ENCODE measurements around the gene CMIP. TPM values are rescaled to one million over a fixed set of nuclear protein-coding genes. Genes with fewer than 3 reads are reported as not detected.
A peak's percentile ranks its signal among the peaks of the same experiment; 100 is the strongest.

Gene CMIP
- polyA plus RNA-seq, 3 donors = 0.85 to 61.9 (median 0.93) TPM

DNA sequence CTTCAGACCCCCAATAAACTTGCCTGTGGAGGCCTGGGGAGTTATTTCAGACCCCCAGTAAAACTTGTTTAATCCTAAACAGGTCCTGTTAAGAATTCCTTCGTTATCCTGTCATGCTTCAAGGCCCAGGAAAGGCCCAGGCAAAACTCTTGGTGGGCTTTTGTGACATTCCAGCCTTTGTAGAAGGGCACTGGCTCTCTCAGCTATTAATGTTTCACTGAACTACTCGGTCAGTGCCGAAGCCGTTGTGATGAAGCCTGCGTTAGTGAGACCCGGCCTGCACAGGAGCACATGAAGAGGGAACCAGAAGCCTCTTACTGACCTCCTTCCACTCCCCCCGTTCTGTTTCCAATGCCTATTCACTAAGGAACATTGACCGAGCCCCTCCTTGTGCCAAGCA lies 287.0 kb downstream of the CMIP start:
- Histone ChIP-seq H3K27ac (ENCODE audit: low read depth in 1 of 2, low read length in 2 of 2) (no peak overlapping the region), H4K20me1 (ENCODE audit: insufficient read depth, low read length) (no peaks in the 10 kb centered on the region), H3K27me3 (ENCODE audit: control insufficient read depth in 2 of 2, insufficient read depth in 2 of 2, low read length in 2 of 2) (peaks cover 0 to 5% of the 10 kb centered on the region in 2 donors), H3K4me1 (ENCODE audit: control insufficient read depth in 1 of 2, insufficient read depth in 2 of 2, low read length in 2 of 2) (peaks cover 10 to 14% of the 10 kb centered on the region in 2 donors), H3K9ac (ENCODE audit: insufficient read depth, low read length, poor library complexity, severe bottlenecking) (no peak overlapping the region), H3K79me2 (ENCODE audit: insufficient read depth, low read length) (no peaks in the 10 kb centered on the region), H3K9me3 (replicated peaks in 1 of 2; ENCODE audit: control insufficient read depth in 1 of 2, insufficient read depth in 1 of 2, low read length in 2 of 2) (peaks cover 0 to 3% of the 10 kb centered on the region in 2 donors), H3K4me3 (replicated peaks in 1 of 3; ENCODE audit: low read depth in 2 of 3, low read length in 3 of 3) (no peak overlapping the region), H2AFZ (ENCODE audit: insufficient read depth, low read depth, low read length, poor library complexity, severe bottlenecking) (no peak overlapping the region), H3K4me2 (replicated peaks; ENCODE audit: extremely low read depth, low read length, poor library complexity, severe bottlenecking) (no peak overlapping the region), H3K36me3 (replicated peaks in 1 of 2; ENCODE audit: control insufficient read depth in 1 of 2, insufficient read depth in 2 of 2, low read length in 2 of 2) (no peaks in the 10 kb centered on the region)
- 94% methylated on average over 6 of the region's 8 CpGs for WGBS (ENCODE audit: insufficient coverage)
- no peak overlapping the region for H3K27ac Mint-ChIP-seq
- no peak for TF ChIP-seq CTCF (IDR thresholded peaks at IDR 0.05)
- peaks cover 4 to 19% (median 15%) of the 10 kb centered on the region in 3 donors for H3K27me3 Mint-ChIP-seq (ENCODE audit: low read depth in 3 of 3)
- H3K4me1 Mint-ChIP-seq = peaks cover 17% of the 10 kb centered on the region
- no peaks in the 10 kb centered on the region for H3K36me3 Mint-ChIP-seq
- H3K4me3 Mint-ChIP-seq = no peak overlapping the region
- intact Hi-C loops (cut with micrococcal nuclease) = loop anchor here (10.0 kb wide), 4 partner anchors 107 to 697 kb away; partner anchors contain the start of genes ATMIN (in 1 of the 2) and GCSH (in 1 of the 2)
- H3K9me3 Mint-ChIP-seq = peaks cover 3 to 7% (median 4%) of the 10 kb centered on the region in 7 donors
- DNase-seq = no peak

DNA sequence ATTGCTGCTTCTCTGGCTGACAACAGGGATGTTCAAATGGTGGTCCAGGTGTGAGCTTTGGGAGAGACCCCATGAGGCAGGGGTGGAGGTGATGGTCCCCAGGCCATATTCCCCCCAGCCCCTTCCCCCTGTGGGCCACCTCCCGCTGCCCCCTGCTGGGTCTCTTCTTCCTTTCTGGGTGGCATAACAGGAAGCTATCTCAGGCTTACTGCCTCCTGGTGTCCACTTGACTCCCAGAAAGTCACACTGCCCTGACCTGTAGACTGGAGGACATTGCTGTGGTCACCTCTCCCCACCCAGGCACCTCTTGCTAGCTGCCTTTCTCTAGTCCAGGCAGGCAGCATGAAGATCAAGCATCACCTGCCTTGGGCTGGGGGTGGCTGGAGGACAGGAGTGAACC lies 288.1 kb downstream of the CMIP start:
- Mint-ChIP-seq H3K4me3 (no peak overlapping the region), H3K27me3 (ENCODE audit: low read depth in 3 of 3) (peaks cover 4 to 19% (median 13%) of the 10 kb centered on the region in 3 donors), H3K27ac (peak overlapping the region in 1 of 7 donors; percentile 15), H3K4me1 (peaks cover 19% of the 10 kb centered on the region), H3K9me3 (peaks cover 3 to 7% (median 4%) of the 10 kb centered on the region in 7 donors), H3K36me3 (no peaks in the 10 kb centered on the region)
- H3K4me1 ChIP-seq (ENCODE audit: control insufficient read depth in 1 of 2, insufficient read depth in 2 of 2, low read length in 2 of 2) = peaks cover 11 to 16% of the 10 kb centered on the region in 2 donors
- H3K27ac ChIP-seq (ENCODE audit: low read depth in 1 of 2, low read length in 2 of 2) = no peak overlapping the region
- H4K20me1 ChIP-seq (ENCODE audit: insufficient read depth, low read length) = no peaks in the 10 kb centered on the region
- DNase-seq = no peak
- H3K79me2 ChIP-seq (ENCODE audit: insufficient read depth, low read length) = no peaks in the 10 kb centered on the region
- intact Hi-C loops (cut with micrococcal nuclease) = loop anchor here (10.0 kb wide), 4 partner anchors 108 to 698 kb away; partner anchors contain the start of genes ATMIN (in 1 of the 2) and GCSH (in 1 of the 2)
- H3K9ac ChIP-seq (ENCODE audit: insufficient read depth, low read length, poor library complexity, severe bottlenecking) = no peak overlapping the region
- H3K9me3 ChIP-seq (replicated peaks in 1 of 2; ENCODE audit: control insufficient read depth in 1 of 2, insufficient read depth in 1 of 2, low read length in 2 of 2) = peaks cover 0 to 3% of the 10 kb centered on the region in 2 donors
- no peak overlapping the region for H2AFZ ChIP-seq (ENCODE audit: insufficient read depth, low read depth, low read length, poor library complexity, severe bottlenecking)
- peaks cover 0 to 5% of the 10 kb centered on the region in 2 donors for H3K27me3 ChIP-seq (ENCODE audit: control insufficient read depth in 2 of 2, insufficient read depth in 2 of 2, low read length in 2 of 2)
- WGBS (ENCODE audit: insufficient coverage) = no CpG with 5 or more reads among the region's 1 CpG
- H3K4me2 ChIP-seq (replicated peaks; ENCODE audit: extremely low read depth, low read length, poor library complexity, severe bottlenecking) = no peak overlapping the region
- H3K36me3 ChIP-seq (replicated peaks in 1 of 2; ENCODE audit: control insufficient read depth in 1 of 2, insufficient read depth in 2 of 2, low read length in 2 of 2) = no peaks in the 10 kb centered on the region
- TF ChIP-seq CTCF (IDR thresholded peaks at IDR 0.05) = no peak
- no peak overlapping the region for H3K4me3 ChIP-seq (replicated peaks in 1 of 3; ENCODE audit: low read depth in 2 of 3, low read length in 3 of 3)

Measured in CD14-positive monocyte (primary cell).